Endometrial microvascular endothelial cells (primary cell): ENCODE data around the gene DCTN2. TPM values are rescaled to one million over a fixed set of nuclear protein-coding genes. Genes with fewer than 3 reads are reported as not detected.
"Not testable (repeated sequence)": the region's sequence is repeated elsewhere in the genome, so short reads cannot be mapped to it uniquely, and the experiment has no call there.

Experiments used
- in situ Hi-C: cut with HindIII; loops from 2 replicates; pipeline ENCODE4 v1.10.0; 2017; ENCODE audit warnings: low sequenced_read_pairs, low pct_unique_long_range_greater_than_20kb; ENCODE audit errors: inconsistent ontology term
- total RNA-seq: library from RNA; depleted of rRNA; stranded (reverse); fragments of >200 nt; gene quantifications from one replicate; pipeline ENCODE4 v1.2.3, GENCODE V29; 2015; ENCODE audit errors: inconsistent ontology term

DCTN2 gene
- total RNA-seq, result 221 TPM

- in situ Hi-C loops, result no loop called here
These were observed at the start of gene DCTN2 for GRCh38 chr12:57546438-57547287. DCTN2 (minus strand) TSS chr12:57547192; CDS start chr12:57547063, 129 bp downstream.

GRCh38 chr12:57593187-57593586 is 46.2 kb upstream of the DCTN2 start:
- in situ Hi-C loops, result no loop called here

- in situ Hi-C loops, result no loop called here
These were observed 45.7 kb upstream of the DCTN2 start for GRCh38 chr12:57592551-57593165.

- in situ Hi-C loops, result no loop called here
These were observed 44.9 kb upstream of the DCTN2 start for GRCh38 chr12:57591782-57592325.

GRCh38 chr12:57590864-57591781 is 44.1 kb upstream of the DCTN2 start, which contains the start of gene PIP4K2C:
PIP4K2C (plus strand) TSS chr12:57591192; CDS start chr12:57591290, 98 bp downstream.
- in situ Hi-C loops, result no loop called here

GRCh38 chr12:57590479-57590863 is 43.5 kb upstream of the DCTN2 start:
- in situ Hi-C loops, result no loop called here

GRCh38 chr12:57588951-57589610 is 42.1 kb upstream of the DCTN2 start:
- in situ Hi-C loops, result not testable (repeated sequence)

- in situ Hi-C loops, result no loop called here
These were observed 39.9 kb upstream of the DCTN2 start for GRCh38 chr12:57586832-57587429.

- in situ Hi-C loops, result no loop called here
These were observed 39.1 kb upstream of the DCTN2 start for GRCh38 chr12:57586128-57586527.

GRCh38 chr12:57585156-57585555 is 38.2 kb upstream of the DCTN2 start:
- in situ Hi-C loops, result no loop called here

GRCh38 chr12:57584690-57585089 is 37.7 kb upstream of the DCTN2 start:
- in situ Hi-C loops, result no loop called here

GRCh38 chr12:57584050-57584449 is 37.1 kb upstream of the DCTN2 start:
- in situ Hi-C loops, result no loop called here

GRCh38 chr12:57583008-57583831 is 36.2 kb upstream of the DCTN2 start:
- in situ Hi-C loops, result no loop called here

GRCh38 chr12:57582440-57582839 is 35.4 kb upstream of the DCTN2 start:
- in situ Hi-C loops, result no loop called here

- in situ Hi-C loops, result no loop called here
These were observed 34.8 kb upstream of the DCTN2 start for GRCh38 chr12:57581802-57582201.

- in situ Hi-C loops, result no loop called here
These were observed 33.4 kb upstream of the DCTN2 start for GRCh38 chr12:57580466-57580795.

- in situ Hi-C loops, result no loop called here
These were observed 32.9 kb upstream of the DCTN2 start for GRCh38 chr12:57579677-57580465.
